Stimulated activated CD4-positive, alpha-beta T cell treated with anti-CD3 and anti-CD28 coated beads, TNF-alpha, amount 100 ng/mL, for 1 hour (primary cell): Measurements from ENCODE around the gene DUSP10.

Source experiments
- DNase-seq, 3 donors: peaks; one replicate each; pipeline ENCODE4 v3.0.0-alpha.2; 2020; ENCODE audit warnings: low read depth in 3 of 3, low spot score in 1 of 3

Gene DUSP10

GRCh38 chr1:221765527-221765926, 23.6 kb upstream of the DUSP10 start:
- DNase-seq: no peak

GRCh38 chr1:221762121-221762520, 20.2 kb upstream of the DUSP10 start:
- no peak for DNase-seq

DNA sequence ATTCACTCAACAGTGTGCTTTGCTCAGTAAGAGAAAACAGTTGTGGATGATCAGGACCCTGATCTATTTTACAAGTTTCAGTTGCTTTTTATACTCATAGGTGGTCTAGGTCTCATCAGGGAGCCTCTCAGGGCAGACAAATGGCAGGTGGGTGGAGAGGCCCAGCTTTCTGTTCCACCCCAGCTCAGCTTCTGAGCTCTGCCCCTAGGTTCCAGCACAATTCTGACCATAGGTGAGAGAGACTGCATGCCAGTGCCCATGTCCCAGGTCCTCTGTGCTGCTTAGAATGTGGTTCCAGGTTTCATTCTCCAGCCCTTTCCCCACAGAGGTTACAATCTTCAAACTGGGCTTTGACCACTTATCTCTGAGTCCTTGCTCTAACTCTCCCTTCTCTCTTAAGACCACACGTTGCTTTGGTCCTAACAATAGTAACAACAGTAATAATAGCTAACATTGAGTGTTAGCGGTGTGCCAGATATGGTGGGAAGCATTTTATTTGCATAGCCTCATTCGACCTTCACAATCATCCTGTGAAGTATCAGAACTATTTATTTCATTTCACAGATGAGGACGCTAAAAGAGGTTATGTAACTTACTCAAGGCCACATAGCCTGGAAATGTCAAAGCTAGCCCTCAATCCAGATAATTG, 19.6 kb upstream of the DUSP10 start:
- no peak for DNase-seq

DNA sequence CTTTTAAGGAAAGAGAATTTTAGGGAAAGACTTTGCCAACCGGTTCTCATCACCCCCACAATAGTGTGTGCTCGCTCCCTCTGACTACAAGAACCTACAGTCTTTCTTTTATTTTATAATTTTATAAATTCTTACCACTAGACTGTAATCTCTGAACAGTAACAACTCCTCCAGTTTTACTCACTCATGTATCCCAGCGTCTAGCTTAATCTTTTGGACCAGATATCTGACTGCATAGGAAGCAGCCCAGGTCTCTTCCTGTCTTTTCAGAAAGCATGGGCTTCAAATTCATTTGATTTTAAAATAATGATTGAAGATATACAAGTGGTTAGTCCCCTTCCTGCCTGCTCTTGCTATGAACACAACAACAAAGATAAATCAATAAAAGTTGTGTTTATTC, 19.0 kb upstream of the DUSP10 start:
- DNase-seq: no peak

GRCh38 chr1:221759436-221759835, 17.5 kb upstream of the DUSP10 start:
- no peak for DNase-seq

DNA sequence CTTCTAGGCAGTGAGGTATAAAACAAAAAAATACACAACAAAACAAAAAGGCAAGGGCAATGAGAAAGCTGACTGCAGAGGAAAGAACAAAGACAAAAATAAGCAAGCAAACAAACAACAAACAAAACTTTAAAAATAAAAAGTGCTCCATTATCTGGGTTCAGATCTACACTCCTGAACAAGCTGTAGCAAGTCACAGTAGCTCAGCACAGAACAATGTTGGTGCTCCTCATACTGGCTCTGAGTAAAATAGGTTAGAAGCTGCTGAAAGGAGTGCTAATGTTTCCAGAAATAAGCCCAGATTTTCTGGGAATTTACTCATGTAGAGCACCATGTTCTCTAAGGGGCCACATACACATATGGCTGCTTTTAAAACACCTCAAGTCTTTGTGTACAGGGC, 16.6 kb upstream of the DUSP10 start:
- DNase-seq: no peak

- no peak for DNase-seq
These were observed 15.1 kb upstream of the DUSP10 start for GRCh38 chr1:221756830-221757551.

DNA sequence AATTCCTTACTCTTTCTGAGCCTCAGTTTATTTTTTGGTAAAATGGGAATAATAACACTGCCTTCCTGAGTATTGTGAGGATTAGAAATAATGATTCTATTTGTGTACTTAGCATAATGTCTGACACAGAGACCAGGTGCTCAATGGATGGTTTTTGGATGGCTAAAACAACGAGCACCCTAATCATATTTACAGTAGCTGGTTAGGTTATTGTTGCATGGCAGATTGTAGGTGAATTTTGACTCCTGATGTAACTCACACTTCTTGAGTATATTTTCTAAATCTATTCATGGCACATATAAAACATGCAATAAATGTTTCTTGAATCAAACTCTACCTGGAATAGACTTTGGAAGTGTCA, 11.9 kb upstream of the DUSP10 start:
- DNase-seq: no peak

- no peak for DNase-seq
These were observed 9.5 kb upstream of the DUSP10 start for GRCh38 chr1:221751226-221751887.

DNA sequence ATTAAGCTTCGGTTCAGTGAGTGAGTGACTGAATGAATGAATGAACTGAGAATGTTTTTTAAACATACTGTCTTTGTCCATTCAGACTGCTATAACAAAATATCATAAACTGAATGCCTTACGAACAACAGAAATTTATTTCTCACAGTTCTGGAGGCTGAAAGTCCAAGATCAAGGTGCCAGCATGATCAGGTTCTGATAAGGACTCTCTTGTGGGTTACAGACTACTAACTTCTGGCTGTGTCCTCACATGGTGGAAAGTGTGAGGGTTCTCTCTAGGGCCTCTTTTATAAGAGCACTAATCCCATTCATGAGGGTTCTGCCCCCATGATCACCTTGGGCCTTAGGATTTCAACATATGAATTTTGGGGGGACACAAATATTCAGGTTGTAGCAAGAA, 7.1 kb upstream of the DUSP10 start:
- DNase-seq: no peak

DNA sequence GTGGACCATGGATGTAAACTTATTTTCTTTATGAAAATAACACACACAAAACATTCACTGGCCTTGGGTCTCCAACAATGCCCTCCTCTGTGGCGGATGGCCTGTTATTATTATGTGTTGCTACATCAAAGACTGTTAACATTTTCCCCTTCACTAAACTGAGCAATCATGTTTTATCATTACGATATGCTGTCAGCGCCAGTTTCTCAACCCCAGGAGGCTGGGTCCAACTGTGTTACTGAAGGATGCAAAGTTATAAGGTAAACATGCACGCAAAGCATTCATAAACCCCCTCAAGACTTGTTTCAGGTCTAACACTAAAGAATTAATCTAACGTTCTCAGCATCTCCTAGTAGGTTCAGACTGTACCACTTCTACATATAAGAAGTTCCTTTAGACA, 6.0 kb upstream of the DUSP10 start:
- DNase-seq: no peak

DNA sequence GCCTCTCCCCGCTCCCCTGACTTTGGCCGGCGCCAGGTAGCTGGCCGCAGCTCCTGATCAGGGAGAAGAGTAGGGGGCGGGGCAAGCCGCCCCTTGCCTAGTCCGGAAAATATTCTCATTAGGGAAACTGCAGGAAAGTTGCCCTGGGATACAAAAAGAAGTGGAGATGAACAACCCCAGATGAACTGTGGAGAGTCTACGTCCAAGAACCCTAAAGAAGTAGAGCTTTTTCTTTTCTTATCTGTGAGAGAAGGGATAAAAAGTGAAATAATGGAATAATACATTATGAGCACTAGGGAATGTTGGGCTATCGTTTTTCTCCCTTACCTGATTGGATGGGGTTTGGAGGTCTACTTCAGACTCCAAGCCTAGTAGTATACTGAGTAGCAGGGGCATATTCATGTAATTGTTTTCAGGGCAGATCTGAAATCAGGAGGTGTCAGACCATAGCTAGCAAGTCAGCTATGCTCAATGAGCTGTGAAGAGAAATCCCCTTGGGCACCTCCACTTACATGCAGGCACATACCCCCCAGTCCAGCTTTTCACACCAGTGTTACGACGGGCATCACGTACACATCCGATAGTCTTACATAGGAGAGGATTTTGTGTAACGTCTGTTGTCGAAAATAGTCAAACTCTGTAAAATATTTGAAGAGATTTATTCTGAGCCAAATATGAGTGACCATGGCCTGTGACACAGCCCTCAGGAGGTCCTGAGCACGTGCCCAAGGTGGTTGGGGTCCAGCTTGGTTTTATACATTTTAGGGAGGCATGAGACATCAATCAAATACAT, 1.7 kb upstream of the DUSP10 start:
- no peak for DNase-seq

DNA sequence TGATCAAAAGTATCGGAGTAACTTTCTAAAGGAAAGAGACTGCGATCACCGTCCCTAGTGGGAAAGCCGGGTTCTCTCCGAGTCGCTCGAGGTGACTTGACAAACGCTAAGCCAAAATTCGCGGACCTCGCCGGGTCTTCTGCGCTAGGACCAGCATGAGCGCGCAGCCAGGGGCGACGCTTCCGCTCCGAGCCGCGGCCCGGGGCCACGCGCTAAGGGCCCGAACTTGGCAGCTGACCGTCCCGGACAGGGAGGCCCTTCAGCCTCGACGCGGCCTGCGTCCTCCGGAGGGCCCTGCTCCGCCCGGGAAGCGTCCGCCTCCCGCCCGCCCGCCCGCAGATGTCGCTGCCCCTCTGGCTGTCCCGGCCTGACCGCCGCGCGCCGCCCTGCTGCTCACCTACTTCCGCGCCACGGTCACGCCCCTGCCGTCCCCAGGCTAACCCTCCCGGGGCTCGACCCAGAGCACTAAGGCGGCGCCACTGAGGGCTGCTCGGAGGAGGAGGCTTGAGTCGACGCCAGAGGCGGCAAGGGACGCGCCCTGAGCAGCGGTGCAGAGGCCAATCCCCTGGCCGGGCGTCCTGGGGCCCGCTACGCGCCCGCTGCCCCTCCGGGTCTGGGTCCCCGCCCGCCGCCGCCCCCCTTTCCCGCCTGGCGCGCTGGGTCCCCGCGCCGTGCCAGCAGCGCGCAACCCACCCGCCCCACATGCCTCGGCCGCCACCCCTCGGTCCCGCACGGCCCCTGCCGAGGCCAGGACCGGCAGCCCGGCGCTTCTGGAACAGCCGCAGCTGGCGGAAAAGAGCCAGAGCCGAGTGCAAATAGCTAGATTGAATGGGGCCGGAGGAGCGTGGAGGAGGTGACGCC, 896 bp upstream of the DUSP10 start:
- peak; percentile 44 to 64 (median 46) for DNase-seq

- DNase-seq: no peak
These were observed 741 bp downstream of the DUSP10 start for GRCh38 chr1:221740993-221741702.

GRCh38 chr1:221740369-221740992, 1.4 kb downstream of the DUSP10 start:
- DNase-seq: no peak

DNA sequence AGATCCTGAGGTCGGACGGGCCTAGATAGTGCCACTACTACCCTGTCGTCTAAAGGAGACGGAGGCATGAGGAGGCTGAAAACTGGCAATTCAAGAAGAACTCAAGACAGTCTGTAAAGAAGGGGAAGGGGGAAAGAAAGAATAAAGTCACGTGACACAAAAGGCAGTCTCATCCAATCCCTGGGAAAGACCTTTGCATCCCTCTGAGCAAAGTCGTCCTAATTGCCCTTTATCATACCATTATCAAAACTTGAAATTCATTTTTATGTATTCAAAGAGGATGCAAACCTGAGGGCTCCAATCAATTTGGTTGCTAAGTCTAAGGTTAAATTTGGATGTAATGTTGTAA, 2.2 kb downstream of the DUSP10 start:
- DNase-seq: no peak

DNA sequence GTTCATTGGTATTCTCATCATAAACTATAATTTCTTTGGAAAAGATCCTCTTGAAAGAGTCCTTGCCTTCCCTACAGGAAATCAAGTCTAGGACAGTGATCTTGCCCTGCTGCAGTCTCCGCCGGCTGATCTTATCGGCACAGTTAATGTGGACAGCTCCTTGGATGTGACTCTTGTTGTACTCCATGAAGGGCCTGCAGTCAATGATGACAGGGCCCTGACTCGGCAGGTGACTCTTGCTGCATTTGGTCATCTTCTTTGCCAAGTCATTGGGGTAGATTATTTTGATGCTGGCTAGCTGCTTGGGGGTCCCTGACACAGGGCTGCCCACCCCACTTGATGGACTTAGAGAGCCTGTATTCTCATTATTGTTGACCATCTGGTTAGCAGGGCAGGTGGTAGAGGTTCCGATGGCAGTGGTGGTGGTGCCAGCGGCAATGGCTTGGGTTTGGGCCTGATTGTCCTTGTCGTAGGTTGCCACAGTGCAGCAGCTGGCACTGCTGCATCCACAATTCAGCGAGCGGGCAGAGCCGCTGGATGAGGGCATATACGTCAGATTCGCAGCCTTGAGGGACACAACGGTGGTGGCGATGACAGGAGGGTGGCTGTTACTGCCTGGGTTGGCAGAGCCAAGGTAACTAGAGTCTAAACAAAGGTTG, 2.7 kb downstream of the DUSP10 start:
- no peak for DNase-seq

GRCh38 chr1:221736714-221737113, 5.2 kb downstream of the DUSP10 start:
- no peak for DNase-seq

- DNase-seq: no peak
These were observed 5.9 kb downstream of the DUSP10 start for GRCh38 chr1:221735999-221736398.
